GM19463 (cell line): ENCODE data around the gene PPP3R2.
"Not testable (repeated sequence)": the region's sequence is repeated elsewhere in the genome, so short reads cannot be mapped to it uniquely, and the experiment has no call there.

Experiments
- ATAC-seq: cut with Tn5 transposase; IDR thresholded peaks from one replicate; pipeline ENCODE4 v1.9.1; 2021; ENCODE audit warnings: mild to moderate bottlenecking, moderate library complexity; ENCODE audit not compliant: unreplicated experiment

Gene PPP3R2

GRCh38 chr9:101590074-101590473, 4.7 kb downstream of the PPP3R2 start:
- ATAC-seq = not testable (repeated sequence)

GRCh38 chr9:101587332-101588043, 7.3 kb downstream of the PPP3R2 start:
- no peak for ATAC-seq

- peak; percentile 96 for ATAC-seq
Observed at GRCh38 chr9:101586651-101587050, 8.1 kb downstream of the PPP3R2 start.

GRCh38 chr9:101585740-101586139, 9.0 kb downstream of the PPP3R2 start:
- ATAC-seq = no peak

GRCh38 chr9:101582553-101582952, 12.2 kb downstream of the PPP3R2 start:
- ATAC-seq = no peak

- no peak for ATAC-seq
Observed at GRCh38 chr9:101579711-101580545, 14.8 kb downstream of the PPP3R2 start.

GRCh38 chr9:101578378-101578777, 16.4 kb downstream of the PPP3R2 start:
- peak; percentile 70 for ATAC-seq

- ATAC-seq = no peak
Observed at GRCh38 chr9:101574731-101575333, 19.9 kb downstream of the PPP3R2 start.

GRCh38 chr9:101572316-101572715, 22.5 kb downstream of the PPP3R2 start:
- no peak for ATAC-seq

- no peak for ATAC-seq
Observed at GRCh38 chr9:101571114-101571513, 23.7 kb downstream of the PPP3R2 start.

GRCh38 chr9:101569741-101570501, 24.8 kb downstream of the PPP3R2 start:
- ATAC-seq = no peak

GRCh38 chr9:101567725-101568350, 26.9 kb downstream of the PPP3R2 start:
- ATAC-seq = no peak

GRCh38 chr9:101566904-101567724, 27.7 kb downstream of the PPP3R2 start:
- ATAC-seq = peak; percentile 75

- ATAC-seq = no peak
Observed at GRCh38 chr9:101564252-101564651, 30.5 kb downstream of the PPP3R2 start.

- no peak for ATAC-seq
Observed at GRCh38 chr9:101562966-101563365, 31.8 kb downstream of the PPP3R2 start.

GRCh38 chr9:101561740-101562139, 33.0 kb downstream of the PPP3R2 start:
- ATAC-seq = no peak

GRCh38 chr9:101549472-101550098, 45.2 kb downstream of the PPP3R2 start:
- ATAC-seq = not testable (repeated sequence)

- ATAC-seq = no peak
Observed at GRCh38 chr9:101543098-101543735, 51.6 kb downstream of the PPP3R2 start.
